Epithelial cell of esophagus (primary cell): ENCODE data around the gene KRTAP4-9.
"Not testable (repeated sequence)": the region's sequence is repeated elsewhere in the genome, so short reads cannot be mapped to it uniquely, and the experiment has no call there.

Experiments
- DNase-seq: peaks from one replicate; pipeline ENCODE4 v3.0.0; 2010; ENCODE audit warnings: low read depth
- H3K4me3 ChIP-seq: 2 replicates; pipeline ENCODE4 v1.5.1; 2011; ENCODE audit warnings: mild to moderate bottlenecking, low read length, control low read depth
- TF ChIP-seq, protein P1 (sequence below): IDR thresholded peaks from 2 replicates; pipeline ENCODE4 v1.5.1; 2011; ENCODE audit warnings: low read depth, mild to moderate bottlenecking, low read length, control low read depth, inconsistent platforms; ENCODE audit not compliant: insufficient read depth; ENCODE audit errors: missing control alignments

Gene KRTAP4-9

DNA sequence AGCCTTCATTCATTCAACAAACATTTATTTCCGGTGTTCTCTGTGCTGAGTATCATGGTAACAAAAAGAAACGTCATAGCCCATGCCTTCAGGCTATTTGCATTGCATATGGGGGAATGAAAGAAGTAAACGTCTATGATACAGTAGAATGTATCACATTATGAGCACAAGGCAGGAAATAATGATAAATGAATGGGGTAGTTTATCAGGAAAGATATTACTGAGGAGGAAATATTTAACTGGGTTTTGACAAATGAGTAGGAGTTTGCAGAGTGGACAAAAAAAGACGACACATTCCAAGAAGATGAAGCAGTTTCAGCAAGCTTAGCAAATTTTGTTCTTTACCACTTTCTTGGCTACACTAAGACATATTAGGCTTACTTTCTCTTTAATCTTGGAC lies 22.6 kb upstream of the KRTAP4-9 start:
- no peak overlapping the region for H3K4me3 ChIP-seq
- DNase-seq, result peak; percentile 82
- TF ChIP-seq, protein P1, sequence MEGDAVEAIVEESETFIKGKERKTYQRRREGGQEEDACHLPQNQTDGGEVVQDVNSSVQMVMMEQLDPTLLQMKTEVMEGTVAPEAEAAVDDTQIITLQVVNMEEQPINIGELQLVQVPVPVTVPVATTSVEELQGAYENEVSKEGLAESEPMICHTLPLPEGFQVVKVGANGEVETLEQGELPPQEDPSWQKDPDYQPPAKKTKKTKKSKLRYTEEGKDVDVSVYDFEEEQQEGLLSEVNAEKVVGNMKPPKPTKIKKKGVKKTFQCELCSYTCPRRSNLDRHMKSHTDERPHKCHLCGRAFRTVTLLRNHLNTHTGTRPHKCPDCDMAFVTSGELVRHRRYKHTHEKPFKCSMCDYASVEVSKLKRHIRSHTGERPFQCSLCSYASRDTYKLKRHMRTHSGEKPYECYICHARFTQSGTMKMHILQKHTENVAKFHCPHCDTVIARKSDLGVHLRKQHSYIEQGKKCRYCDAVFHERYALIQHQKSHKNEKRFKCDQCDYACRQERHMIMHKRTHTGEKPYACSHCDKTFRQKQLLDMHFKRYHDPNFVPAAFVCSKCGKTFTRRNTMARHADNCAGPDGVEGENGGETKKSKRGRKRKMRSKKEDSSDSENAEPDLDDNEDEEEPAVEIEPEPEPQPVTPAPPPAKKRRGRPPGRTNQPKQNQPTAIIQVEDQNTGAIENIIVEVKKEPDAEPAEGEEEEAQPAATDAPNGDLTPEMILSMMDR, result no peak

GRCh38 chr17:41083427-41083826 lies 21.8 kb upstream of the KRTAP4-9 start:
- DNase-seq, result peak; percentile 49
- not testable (repeated sequence) for H3K4me3 ChIP-seq

GRCh38 chr17:41084100-41084856 lies 20.9 kb upstream of the KRTAP4-9 start, which contains the start of gene KRTAP4-7:
KRTAP4-7 (plus strand) TSS chr17:41084150; CDS start chr17:41084207, 57 bp downstream.
- H3K4me3 ChIP-seq, DNase-seq: not testable (repeated sequence)

DNA sequence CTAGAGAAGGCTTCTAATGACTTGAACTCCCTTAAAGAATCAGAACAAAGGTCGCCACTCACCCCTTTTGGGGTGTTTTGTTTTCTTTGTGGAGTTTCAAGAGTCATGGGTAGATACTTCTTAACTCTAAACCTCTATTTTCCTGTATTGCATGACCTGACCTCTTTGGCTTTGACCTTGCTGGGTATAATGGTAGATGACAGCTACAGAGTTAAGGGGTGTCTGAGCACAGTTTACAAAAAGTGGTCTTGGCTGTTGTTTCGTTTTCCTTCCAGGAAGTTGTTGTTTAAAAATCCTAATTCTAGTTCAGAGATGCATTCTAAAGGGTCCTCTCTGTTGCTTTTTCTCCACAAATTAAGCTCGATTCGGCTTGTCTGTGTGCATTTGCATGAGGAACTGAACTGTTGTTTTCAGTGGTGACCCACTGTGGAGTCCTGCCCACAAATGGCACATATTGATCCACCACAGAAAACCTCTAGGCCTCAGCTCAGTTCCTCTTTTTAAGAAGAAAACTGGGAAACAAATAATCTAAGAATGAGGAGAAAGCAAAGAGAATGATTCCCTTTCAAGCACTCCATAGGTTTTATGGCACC lies 16.3 kb upstream of the KRTAP4-9 start:
- not testable (repeated sequence) for DNase-seq, H3K4me3 ChIP-seq

DNA sequence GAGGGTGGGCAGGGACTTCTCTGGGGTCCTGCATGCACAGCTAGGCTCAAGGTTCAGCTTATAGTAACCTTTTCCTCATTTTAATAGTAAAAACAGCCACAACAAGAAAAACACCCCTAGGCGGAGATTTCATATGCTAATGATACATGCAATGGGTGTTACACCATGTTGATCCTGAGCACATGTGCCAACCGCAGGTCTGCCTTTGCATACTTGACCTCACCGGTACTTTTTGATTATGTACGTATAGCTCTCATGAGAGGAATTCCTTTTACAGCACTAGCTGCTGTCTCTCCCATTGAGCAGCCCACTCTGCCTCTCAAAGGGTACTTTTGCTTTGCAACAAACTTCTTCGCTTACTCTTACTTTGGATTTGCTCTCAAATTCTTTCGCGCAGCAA lies 9.1 kb upstream of the KRTAP4-9 start:
- no peak for DNase-seq
- TF ChIP-seq, protein P1, result no peak
- H3K4me3 ChIP-seq, result no peak overlapping the region

DNA sequence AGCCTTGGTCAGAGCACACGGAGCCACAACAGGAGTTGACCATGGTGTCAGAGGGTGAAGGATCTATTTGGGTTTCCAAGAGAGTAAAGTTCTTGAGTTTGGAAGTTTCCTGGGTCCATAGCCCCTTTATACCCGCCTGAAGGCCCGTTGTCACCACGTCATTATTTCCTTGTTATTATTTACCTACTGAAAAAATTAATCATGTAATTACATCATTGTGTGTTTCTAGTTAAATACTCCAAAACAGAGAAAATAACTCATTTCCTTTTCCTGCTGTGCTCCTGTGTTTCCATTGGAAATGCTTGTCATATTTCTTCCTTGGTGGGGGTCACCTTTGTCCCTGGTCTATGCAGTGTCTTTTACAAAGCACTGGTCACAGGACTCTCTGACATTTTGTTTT lies 7.1 kb upstream of the KRTAP4-9 start, which contains the start of gene KRTAP4-8:
TSS of gene KRTAP4-8 (minus strand) at position 101 of the 400 bp plus-strand sequence. CDS start at position 43, 58 bp downstream.
- TF ChIP-seq, protein P1, result no peak
- H3K4me3 ChIP-seq, result no peak within 1 kb of the TSS
- no peak for DNase-seq

GRCh38 chr17:41098481-41098880 lies 6.7 kb upstream of the KRTAP4-9 start:
- DNase-seq, result peak; percentile 86
- TF ChIP-seq, protein P1, result no peak
- no peak overlapping the region for H3K4me3 ChIP-seq

- peak; percentile 91 for DNase-seq
- not testable (repeated sequence) for H3K4me3 ChIP-seq
These were observed 5.3 kb upstream of the KRTAP4-9 start for GRCh38 chr17:41099682-41100480.
